Smooth muscle cell (in vitro differentiated cells): ENCODE results near the gene RAD9A. TPM values are rescaled to one million over a fixed set of nuclear protein-coding genes. Genes with fewer than 3 reads are reported as not detected.

ENCODE experiments used
- DNase-seq: peaks from one replicate; lab custom pipeline; 2025; ENCODE audit not compliant: unreplicated experiment; lab: John Stamatoyannopoulos, UW
- H2AFZ ChIP-seq: fragments of 200-600 bp; sonication (generic); 2 replicates; pipeline ENCODE4 v1.6.0; 2016; ENCODE audit warnings: antibody characterized with exemption, low read depth, mild to moderate bottlenecking
- H3F3A ChIP-seq: fragments of 200-600 bp; sonication (generic); 2 replicates; pipeline ENCODE4 v1.6.0; 2017; ENCODE audit warnings: antibody characterized with exemption, low read depth
- H3K27ac ChIP-seq: fragments of 200-600 bp; sonication (generic); 2 replicates; pipeline ENCODE4 v1.5.1; 2016; ENCODE audit warnings: low read depth, mild to moderate bottlenecking
- H3K27me3 ChIP-seq: fragments of 200-600 bp; sonication (generic); 2 replicates; pipeline ENCODE4 v1.6.1; 2016; ENCODE audit warnings: low read depth, mild to moderate bottlenecking
- H3K36me3 ChIP-seq: fragments of 200-600 bp; sonication (generic); 2 replicates; pipeline ENCODE4 v1.5.1; 2016; ENCODE audit warnings: low read depth
- H3K4me1 ChIP-seq: fragments of 200-600 bp; sonication (generic); 2 replicates; pipeline ENCODE4 v1.5.1; 2016; ENCODE audit warnings: low read depth
- H3K4me2 ChIP-seq: fragments of 200-600 bp; sonication (generic); 2 replicates; pipeline ENCODE4 v1.6.0; 2016; ENCODE audit warnings: mild to moderate bottlenecking
- H3K4me3 ChIP-seq: fragments of 200-600 bp; sonication (generic); 2 replicates; pipeline ENCODE4 v1.5.1; 2016; ENCODE audit warnings: mild to moderate bottlenecking
- H3K79me2 ChIP-seq: fragments of 200-600 bp; sonication (generic); 2 replicates; pipeline ENCODE4 v1.6.0; 2016; ENCODE audit warnings: low read depth, mild to moderate bottlenecking
- H3K9ac ChIP-seq: fragments of 200-600 bp; sonication (generic); 2 replicates; pipeline ENCODE4 v1.6.0; 2016; ENCODE audit warnings: low read depth
- H3K9me3 ChIP-seq: fragments of 200-600 bp; sonication (generic); replicated peaks from 2 replicates; pipeline ENCODE4 v1.5.1; 2016; ENCODE audit warnings: low read depth
- H4K20me1 ChIP-seq: fragments of 200-600 bp; sonication (generic); 2 replicates; pipeline ENCODE4 v1.6.0; 2016; ENCODE audit warnings: low read depth
- WGBS: methylation state at CpG from one replicate; pipeline ENCODE4 v1.1.7; 2016; ENCODE audit warnings: low lambda C conversion rate; 5-methylcytosine and 5-hydroxymethylcytosine counted together
- polyA plus RNA-seq: library from polyadenylated mRNA; unstranded; fragments of >200 nt; fragmentation: Nextera tagmentation; extraction: Ambion mirVana; gene quantifications from 2 replicates; pipeline ENCODE4 v1.2.1, GENCODE V29; 2016
- total RNA-seq: library from RNA; depleted of rRNA; stranded (reverse); fragments of >200 nt; gene quantifications from 2 replicates; pipeline ENCODE4 v1.2.3, GENCODE V29; 2014
- TF ChIP-seq, protein P1 (sequence below): fragments of 200-600 bp; sonication (generic); IDR thresholded peaks from 2 replicates; pipeline ENCODE4 v1.5.1; 2017; ENCODE audit warnings: borderline replicate concordance, mild to moderate bottlenecking, antibody characterized with exemption; ENCODE audit not compliant: insufficient read depth, poor library complexity, severe bottlenecking

RAD9A gene
- total and polyA plus RNA-seq, 2 experiments from 2014 or later: 19.5 to 21.4 TPM

DNA sequence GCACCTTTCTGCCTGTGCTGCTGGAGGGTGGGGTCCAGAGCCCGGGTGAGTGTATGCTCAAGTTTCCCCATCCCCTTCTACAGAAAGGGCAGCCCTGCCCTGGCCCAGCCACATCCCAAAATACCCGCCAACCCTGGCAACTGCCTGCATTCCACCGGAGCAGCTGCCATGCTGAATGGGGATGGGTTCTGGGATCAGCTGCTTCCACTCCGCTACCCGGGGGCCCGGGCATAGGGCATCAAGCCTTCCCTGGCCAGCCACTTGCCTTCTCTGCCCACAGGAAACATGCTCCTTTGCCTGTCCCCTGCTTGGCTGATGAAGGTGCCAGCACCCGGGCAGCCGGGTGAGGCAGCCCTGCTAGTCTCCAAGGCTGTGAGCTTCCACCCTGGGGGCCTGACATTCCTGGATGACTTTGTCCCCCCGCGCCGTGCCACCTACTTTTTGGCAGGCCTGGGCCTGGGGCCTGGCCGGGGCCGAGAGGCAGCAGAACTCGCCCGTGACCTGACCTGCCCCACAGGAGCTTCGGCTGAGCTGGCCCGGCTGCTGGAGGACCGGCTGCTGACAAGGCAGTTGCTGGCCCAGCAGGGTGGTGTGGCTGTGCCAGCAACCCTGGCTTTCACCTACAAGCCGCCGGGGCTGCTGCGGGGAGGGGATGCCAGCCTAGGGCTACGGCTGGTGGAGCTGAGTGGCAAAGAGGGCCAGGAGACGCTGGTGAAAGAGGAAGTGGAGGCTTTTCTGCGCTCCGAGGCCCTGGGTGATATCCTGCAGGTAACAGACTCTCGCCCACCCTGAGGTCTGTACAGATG is 26.9 kb downstream of the RAD9A start:
- H3K9me3 ChIP-seq: no peaks in the 10 kb centered on the region
- no peak overlapping the region for H3K4me2 ChIP-seq
- H4K20me1 ChIP-seq: no peaks in the 10 kb centered on the region
- WGBS: 94% methylated on average over 26 of the region's 26 CpGs
- H3K79me2 ChIP-seq: no peaks in the 10 kb centered on the region
- H3K9ac ChIP-seq: no peak overlapping the region
- H3K36me3 ChIP-seq: no peaks in the 10 kb centered on the region
- no peak overlapping the region for H3K27ac ChIP-seq
- H3K4me3 ChIP-seq: no peak overlapping the region
- peaks cover 7% of the 10 kb centered on the region for H3K27me3 ChIP-seq
- peaks cover 5% of the 10 kb centered on the region for H3K4me1 ChIP-seq
- DNase-seq: no peak
- no peaks in the 10 kb centered on the region for H3F3A ChIP-seq
- no peak overlapping the region for H2AFZ ChIP-seq
- TF ChIP-seq, protein P1, sequence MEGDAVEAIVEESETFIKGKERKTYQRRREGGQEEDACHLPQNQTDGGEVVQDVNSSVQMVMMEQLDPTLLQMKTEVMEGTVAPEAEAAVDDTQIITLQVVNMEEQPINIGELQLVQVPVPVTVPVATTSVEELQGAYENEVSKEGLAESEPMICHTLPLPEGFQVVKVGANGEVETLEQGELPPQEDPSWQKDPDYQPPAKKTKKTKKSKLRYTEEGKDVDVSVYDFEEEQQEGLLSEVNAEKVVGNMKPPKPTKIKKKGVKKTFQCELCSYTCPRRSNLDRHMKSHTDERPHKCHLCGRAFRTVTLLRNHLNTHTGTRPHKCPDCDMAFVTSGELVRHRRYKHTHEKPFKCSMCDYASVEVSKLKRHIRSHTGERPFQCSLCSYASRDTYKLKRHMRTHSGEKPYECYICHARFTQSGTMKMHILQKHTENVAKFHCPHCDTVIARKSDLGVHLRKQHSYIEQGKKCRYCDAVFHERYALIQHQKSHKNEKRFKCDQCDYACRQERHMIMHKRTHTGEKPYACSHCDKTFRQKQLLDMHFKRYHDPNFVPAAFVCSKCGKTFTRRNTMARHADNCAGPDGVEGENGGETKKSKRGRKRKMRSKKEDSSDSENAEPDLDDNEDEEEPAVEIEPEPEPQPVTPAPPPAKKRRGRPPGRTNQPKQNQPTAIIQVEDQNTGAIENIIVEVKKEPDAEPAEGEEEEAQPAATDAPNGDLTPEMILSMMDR: no peak

DNA sequence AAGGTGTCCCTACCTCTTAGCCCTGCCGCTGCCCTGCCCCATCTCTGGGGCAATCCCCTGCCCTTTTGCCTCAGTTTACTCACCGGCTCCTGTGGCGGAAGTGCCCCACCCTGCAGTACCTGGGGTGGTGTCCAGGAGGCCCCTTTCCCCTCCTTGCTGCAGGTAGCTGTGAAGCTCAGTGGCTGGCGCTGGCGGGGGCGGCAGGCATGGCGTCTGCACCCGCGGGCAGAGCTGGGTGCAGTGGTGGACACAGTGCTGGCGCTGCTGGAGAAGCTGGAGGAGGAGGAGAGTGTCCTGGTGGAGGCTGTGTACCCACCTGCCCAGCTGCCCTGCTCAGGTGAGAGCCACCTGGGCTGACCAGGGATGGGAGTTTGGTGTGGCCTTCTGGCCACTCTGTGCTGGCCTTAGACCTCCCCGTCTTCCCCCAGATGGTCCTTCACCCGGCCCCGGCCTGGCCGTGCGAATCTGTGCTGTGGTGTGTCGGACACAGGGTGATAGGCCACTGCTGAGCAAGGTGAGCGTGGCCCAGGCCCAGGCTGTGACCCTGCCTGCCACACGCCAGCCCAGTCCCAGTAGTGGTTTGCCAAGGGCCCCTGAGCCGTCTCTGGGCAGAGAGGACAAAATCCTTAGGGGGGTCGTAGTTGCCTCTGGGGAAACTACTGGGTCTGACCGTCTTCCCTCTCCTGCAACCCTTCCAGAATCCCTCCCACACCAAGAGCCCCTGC is 27.7 kb downstream of the RAD9A start:
- TF ChIP-seq, protein P1: no peak
- peaks cover 7% of the 10 kb centered on the region for H3K27me3 ChIP-seq

GRCh38 chr11:67420147-67420645 is 28.4 kb downstream of the RAD9A start:
- peak overlapping the region; percentile 47 for H3K9ac ChIP-seq
- peaks cover 5% of the 10 kb centered on the region for H3K4me1 ChIP-seq
- no peak overlapping the region for H3K27ac ChIP-seq
- TF ChIP-seq, protein P1: no peak
- H3K79me2 ChIP-seq: no peaks in the 10 kb centered on the region
- peaks cover 1% of the 10 kb centered on the region for H3K27me3 ChIP-seq
- H3K4me3 ChIP-seq: peak overlapping the region; percentile 59
- H3K9me3 ChIP-seq: no peaks in the 10 kb centered on the region
- peak overlapping the region; percentile 94 for H3K4me2 ChIP-seq
- no peaks in the 10 kb centered on the region for H3F3A ChIP-seq
- no peaks in the 10 kb centered on the region for H4K20me1 ChIP-seq
- H3K36me3 ChIP-seq: no peaks in the 10 kb centered on the region
- WGBS: 67% methylated on average over 8 of the region's 15 CpGs
- DNase-seq: no peak
- H2AFZ ChIP-seq: no peak overlapping the region

More for the DNA sequence above, 27.7 kb downstream of the RAD9A start:
- 96% methylated on average over 21 of the region's 21 CpGs for WGBS
- DNase-seq: no peak
- Histone ChIP-seq H3K4me1 (peaks cover 5% of the 10 kb centered on the region), H3K79me2 (no peaks in the 10 kb centered on the region), H3K36me3 (no peaks in the 10 kb centered on the region), H3K4me3 (no peak overlapping the region), H3K27ac (no peak overlapping the region), H4K20me1 (no peaks in the 10 kb centered on the region), H3K4me2 (no peak overlapping the region), H2AFZ (no peak overlapping the region), H3K9ac (no peak overlapping the region), H3F3A (no peaks in the 10 kb centered on the region), H3K9me3 (no peaks in the 10 kb centered on the region)
